H1 (cell line): ENCODE measurements around the gene EVI5. TPM values are rescaled to one million over a fixed set of nuclear protein-coding genes. Genes with fewer than 3 reads are reported as not detected.

ENCODE experiments used
- CTCF ChIA-PET: fragments of 300-600 bp; sonication (Branson Sonifier 250); formaldehyde crosslinking; loops from one replicate; lab custom pipeline; 2021; ENCODE audit not compliant: partially characterized antibody; lab: Charles Lee
- POLR2A ChIA-PET: fragments of 300-600 bp; sonication (Branson Sonifier 250); formaldehyde crosslinking; loops from one replicate; lab custom pipeline; 2021; ENCODE audit warnings: inconsistent platforms; ENCODE audit not compliant: partially characterized antibody; lab: Charles Lee
- DNase-seq, 2 experiments: peaks; one replicate each; pipeline versions ENCODE4 v3.0.0 to v3.0.0-alpha.2; 2010 to 2022; ENCODE audit warnings: low spot score in 2 of 2, low read depth in 1 of 2, mixed read lengths in 1 of 2
- FAIRE-seq: peaks from 2 replicates; lab custom pipeline; 2011; peaks lifted over from hg19 to GRCh38; lab: Jason Lieb, UNC
- H2AFZ ChIP-seq: 2 replicates; pipeline ENCODE4 v1.8.1; 2012; ENCODE audit warnings: low read length, inconsistent platforms
- H2AK5ac ChIP-seq: 2 replicates; pipeline ENCODE4 v1.6.1; 2013; ENCODE audit warnings: low read depth, low read length
- H2BK120ac ChIP-seq: replicated peaks from 2 replicates; pipeline ENCODE3; 2013; ENCODE audit warnings: low read depth, low read length, inconsistent platforms
- H2BK12ac ChIP-seq: 2 replicates; pipeline ENCODE4 v1.6.1; 2013; ENCODE audit warnings: low read depth, low read length
- H2BK15ac ChIP-seq: 2 replicates; pipeline ENCODE4 v1.6.1; 2013; ENCODE audit warnings: low read length
- H2BK20ac ChIP-seq: 2 replicates; pipeline ENCODE4 v1.6.1; 2013; ENCODE audit warnings: low read length
- H2BK5ac ChIP-seq: 2 replicates; pipeline ENCODE4 v1.6.1; 2013; ENCODE audit warnings: low read depth, low read length
- H3K14ac ChIP-seq: 2 replicates; pipeline ENCODE4 v1.6.1; 2013; ENCODE audit warnings: inconsistent platforms; ENCODE audit not compliant: insufficient read length
- H3K18ac ChIP-seq: 2 replicates; pipeline ENCODE4 v1.6.1; 2013; ENCODE audit warnings: low read length; ENCODE audit errors: extremely low read depth
- H3K23ac ChIP-seq: 2 replicates; pipeline ENCODE4 v1.6.1; 2013; ENCODE audit warnings: inconsistent platforms; ENCODE audit not compliant: insufficient read length
- H3K23me2 ChIP-seq: 2 replicates; pipeline ENCODE4 v1.6.1; 2013; ENCODE audit warnings: low read depth, low read length
- H3K27ac ChIP-seq: 2 replicates; pipeline ENCODE4 v1.6.1; 2011; ENCODE audit warnings: low read depth, low read length, inconsistent platforms
- H3K27me3 ChIP-seq, 4 experiments: replicated peaks in 1 of 4; 1 replicate in 1 of 4; 2 replicates in 3 of 4; pipeline versions ENCODE4 v1.6.1 to v1.8.1; 2011 to 2013; ENCODE audit warnings: low read length in 3 of 4, mild to moderate bottlenecking in 3 of 4, inconsistent platforms in 2 of 4, mixed read lengths in 2 of 4, moderate library complexity in 1 of 4; ENCODE audit not compliant: control insufficient read depth in 3 of 4, insufficient read depth in 3 of 4; ENCODE audit errors: extremely low read depth in 1 of 4
- H3K36me3 ChIP-seq, 4 experiments: 2 replicates each; pipeline versions ENCODE4 v1.6.1 to v1.8.1; 2011 to 2013; ENCODE audit warnings: mild to moderate bottlenecking in 4 of 4, low read length in 3 of 4, moderate library complexity in 2 of 4, control low read depth in 1 of 4, inconsistent platforms in 1 of 4; ENCODE audit not compliant: insufficient read depth in 4 of 4, control insufficient read depth in 2 of 4
- H3K4ac ChIP-seq: replicated peaks from 2 replicates; pipeline ENCODE3; 2013; ENCODE audit warnings: low read length, low read depth, mixed read lengths, inconsistent platforms; ENCODE audit not compliant: insufficient read length
- H3K4me1 ChIP-seq, 4 experiments: replicated peaks in 1 of 4; 1 replicate in 1 of 4; 2 replicates in 3 of 4; pipeline versions ENCODE4 v1.6.1 to v1.8.1; 2011 to 2013; ENCODE audit warnings: low read length in 3 of 4, inconsistent platforms in 2 of 4, mixed read lengths in 1 of 4; ENCODE audit not compliant: insufficient read depth in 4 of 4, control insufficient read depth in 3 of 4
- H3K4me2 ChIP-seq, 2 experiments: 2 replicates each; pipeline versions ENCODE4 v1.6.1 to v1.8.1; 2011 to 2013; ENCODE audit warnings: low read depth in 2 of 2, low read length in 2 of 2, control low read depth in 1 of 2, inconsistent platforms in 1 of 2, mild to moderate bottlenecking in 1 of 2; ENCODE audit not compliant: insufficient read depth in 1 of 2
- H3K4me3 ChIP-seq, 4 experiments: fragments of 200-600, 300-600 bp in 1 of 4; sonication (generic), shearing (Covaris generic), sonication (Bioruptor Twin) in 1 of 4; 2 replicates each; pipeline versions ENCODE4 v1.5.1 to v1.8.1; 2011 to 2016; ENCODE audit warnings: low read length in 4 of 4, low read depth in 3 of 4, control low read depth in 2 of 4, inconsistent platforms in 2 of 4, mild to moderate bottlenecking in 2 of 4, mixed read lengths in 1 of 4, moderate library complexity in 1 of 4; ENCODE audit not compliant: insufficient read depth in 2 of 4; ENCODE audit errors: extremely low read depth in 1 of 4
- H3K56ac ChIP-seq: replicated peaks from 2 replicates; pipeline ENCODE3; 2013; ENCODE audit warnings: low read depth, mild to moderate bottlenecking, mixed read lengths, low read length, inconsistent platforms; ENCODE audit not compliant: insufficient read length
- H3K79me1 ChIP-seq: 2 replicates; pipeline ENCODE4 v1.6.1; 2013; ENCODE audit warnings: low read depth, low read length, control low read depth
- H3K79me2 ChIP-seq, 2 experiments: 2 replicates each; pipeline versions ENCODE4 v1.6.1 to v1.8.1; 2012 to 2013; ENCODE audit warnings: low read length in 2 of 2, mild to moderate bottlenecking in 2 of 2, inconsistent platforms in 1 of 2; ENCODE audit not compliant: insufficient read depth in 2 of 2, control insufficient read depth in 1 of 2
- H3K9ac ChIP-seq, 4 experiments: replicated peaks in 1 of 4; 1 replicate in 1 of 4; 2 replicates in 3 of 4; pipeline versions ENCODE4 v1.6.1 to v1.8.1; 2011 to 2013; ENCODE audit warnings: low read depth in 3 of 4, low read length in 3 of 4, control low read depth in 2 of 4, mild to moderate bottlenecking in 2 of 4, moderate library complexity in 2 of 4, inconsistent platforms in 1 of 4; ENCODE audit errors: extremely low read depth in 1 of 4
- H3K9me3 ChIP-seq, 2 experiments: 2 replicates each; pipeline versions ENCODE4 v1.6.1 to v1.8.1; 2012 to 2013; ENCODE audit warnings: mild to moderate bottlenecking in 2 of 2, moderate library complexity in 2 of 2, control low read depth in 1 of 2, inconsistent platforms in 1 of 2, low read depth in 1 of 2, low read length in 1 of 2, mixed read lengths in 1 of 2; ENCODE audit not compliant: insufficient read depth in 2 of 2
- H4K20me1 ChIP-seq, 2 experiments: replicated peaks in 1 of 2; 2 replicates each; pipeline versions ENCODE3 to v1.8.1; 2011 to 2013; ENCODE audit warnings: inconsistent platforms in 2 of 2, low read length in 2 of 2, mild to moderate bottlenecking in 1 of 2; ENCODE audit not compliant: insufficient read depth in 2 of 2, control insufficient read depth in 1 of 2
- H4K5ac ChIP-seq: 2 replicates; pipeline ENCODE4 v1.6.1; 2013; ENCODE audit warnings: low read length, low read depth, mixed read lengths, inconsistent platforms; ENCODE audit not compliant: insufficient read length
- H4K8ac ChIP-seq: 2 replicates; pipeline ENCODE4 v1.8.0; 2013; ENCODE audit warnings: mild to moderate bottlenecking, moderate library complexity, low read length, inconsistent platforms; ENCODE audit not compliant: insufficient read depth; ENCODE audit errors: extremely low read depth
- H4K91ac ChIP-seq: replicated peaks from 2 replicates; pipeline ENCODE3; 2013; ENCODE audit warnings: low read length, mixed read lengths, inconsistent platforms; ENCODE audit not compliant: insufficient read length
- POLR2A ChIP-seq, 2 experiments: IDR thresholded peaks; 1 replicate in 1 of 2; 2 replicates in 1 of 2; pipeline ENCODE4 v1.6.1; 2011; ENCODE audit warnings: low read depth in 2 of 2, low read length in 2 of 2, mild to moderate bottlenecking in 2 of 2; ENCODE audit errors: control extremely low read depth in 1 of 2
- RXRA ChIP-seq: IDR thresholded peaks from 2 replicates; pipeline ENCODE4 v1.6.1; 2011; ENCODE audit warnings: low read depth, mild to moderate bottlenecking, low read length, moderate library complexity; ENCODE audit not compliant: insufficient read depth
- TAF7 ChIP-seq: optimal IDR thresholded peaks from 2 replicates; pipeline ENCODE3; 2011; ENCODE audit warnings: low read depth, mild to moderate bottlenecking, inconsistent platforms, low read length, moderate library complexity, borderline replicate concordance
- WGBS, 2 experiments: shearing (Covaris generic) in 1 of 2; methylation state at CpG; one replicate each; pipeline versions ENCODE4 v1.1.6 to v1.1.7; 2013 to 2015; ENCODE audit warnings: low lambda C conversion rate in 2 of 2, mixed read lengths in 2 of 2, inconsistent platforms in 1 of 2, low coverage in 1 of 2, missing lambda C conversion rate in 1 of 2; ENCODE audit not compliant: insufficient replicate concordance in 2 of 2, insufficient coverage in 1 of 2, insufficient read length in 1 of 2; ENCODE audit errors: extremely low coverage in 1 of 2, missing lambda C conversion rate in 1 of 2; 5-methylcytosine and 5-hydroxymethylcytosine counted together
- polyA plus RNA-seq, 7 experiments: library from polyadenylated mRNA; depleted of rRNA in 3 of 7; stranded (reverse) in 5 of 7; unstranded in 2 of 7; fragments of >200 nt in 5 of 7; fragments of 200-250 nt in 2 of 7; gene quantifications; 1 replicate in 5 of 7; 2 replicates in 1 of 7; 4 replicates in 1 of 7; pipeline versions ENCODE4 v1.2.1 to v1.2.3, GENCODE V29; 2011 to 2013; ENCODE audit warnings: missing spikeins in 2 of 7, mixed read lengths in 2 of 7
- total RNA-seq: library from RNA; stranded (reverse); fragmentation: NEBNext Ultra II Directional; extraction: Animal tissue kit (Norgen Biotek cat#: 25700); gene quantifications from 2 replicates; pipeline ENCODE4 v1.2.1, GENCODE V29; 2021
- TF ChIP-seq, protein P1 (sequence below): IDR thresholded peaks from 2 replicates; pipeline ENCODE4 v1.6.1; 2012; ENCODE audit warnings: inconsistent platforms

The EVI5 gene
- total and polyA plus RNA-seq, 2 of the 8 experiments (the other 6 are each of a cell fraction or from before 2014, with no cell fraction given): 1.7 to 13.7 TPM

DNA sequence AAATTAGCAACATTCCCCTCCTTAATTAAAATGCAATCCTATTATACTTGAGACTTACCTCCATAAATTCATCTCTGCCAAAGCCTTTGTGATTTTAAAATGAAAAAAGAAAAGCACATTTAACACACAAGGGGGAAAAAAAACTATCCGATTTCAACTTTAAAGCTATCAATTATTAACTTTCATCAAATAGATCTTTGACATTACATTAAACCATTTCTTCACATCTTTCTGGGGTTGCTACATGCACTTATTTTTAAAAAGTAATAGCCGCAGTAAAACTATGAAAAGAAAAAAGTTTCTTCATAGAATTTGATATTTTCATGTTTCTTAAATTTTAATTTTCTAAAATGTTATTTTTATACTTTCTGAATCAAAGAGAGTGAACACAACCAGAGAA is 71.0 kb downstream of the EVI5 start:
- FAIRE-seq: no peak
- Histone ChIP-seq H4K20me1 (no peaks in the 10 kb centered on the region), H3K9me3 (no peaks in the 10 kb centered on the region), H4K8ac (no peak overlapping the region), H3K56ac (no peak overlapping the region), H3K27me3 (no peaks in the 10 kb centered on the region), H2BK15ac (no peak overlapping the region), H3K9ac (no peak overlapping the region), H3K27ac (no peak overlapping the region), H3K4ac (no peak overlapping the region), H3K4me1 (peaks cover 0 to 2% (median 0%) of the 10 kb centered on the region in 4 experiments; a peak in 1 of 7 replicates), H3K23me2 (no peaks in the 10 kb centered on the region), H2BK12ac (no peak overlapping the region), H3K23ac (no peak overlapping the region), H2AFZ (no peak overlapping the region), H2BK120ac (no peak overlapping the region), H2AK5ac (no peak overlapping the region), H3K79me1 (no peaks in the 10 kb centered on the region), H4K91ac (no peak overlapping the region), H2BK5ac (no peak overlapping the region), H3K79me2 (no peaks in the 10 kb centered on the region), H3K36me3 (no peaks in the 10 kb centered on the region), H2BK20ac (no peak overlapping the region), H3K14ac (no peak overlapping the region), H3K18ac (no peak overlapping the region), H3K4me3 (no peak overlapping the region), H4K5ac (no peak overlapping the region), H3K4me2 (no peak overlapping the region)
- WGBS, 2 experiments: 93% methylated on average over 2 of the region's 2 CpGs; no CpG with 5 or more reads in 1 of the 2 experiments
- ChIA-PET CTCF (interaction anchor here (1.5 kb wide), 1 partner anchor 9 kb away, joined by 4 read pairs; no protein-coding TSS in a partner anchor), POLR2A (no interaction called here)
- no peak for DNase-seq
- TF ChIP-seq POLR2A (IDR thresholded peaks at IDR 0.05; ENCODE audit: control extremely low read depth in 1 of 2, low read depth in 2 of 2, low read length in 2 of 2) (no peak), TAF7 (no peak), RXRA (no peak)
- TF ChIP-seq, protein P1, sequence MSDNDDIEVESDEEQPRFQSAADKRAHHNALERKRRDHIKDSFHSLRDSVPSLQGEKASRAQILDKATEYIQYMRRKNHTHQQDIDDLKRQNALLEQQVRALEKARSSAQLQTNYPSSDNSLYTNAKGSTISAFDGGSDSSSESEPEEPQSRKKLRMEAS: no peak
